H7 (cell line): ENCODE data around the gene ANKRD49. TPM values are rescaled to one million over a fixed set of nuclear protein-coding genes. Genes with fewer than 3 reads are reported as not detected.
A peak's percentile ranks its signal among the peaks of the same experiment; 100 is the strongest.

Source experiments
- DNase-seq: peaks from one replicate; pipeline ENCODE4 v3.0.0; 2012
- H3K27me3 ChIP-seq: 2 replicates; pipeline ENCODE4 v1.6.0; 2011; ENCODE audit warnings: mild to moderate bottlenecking, low read length; ENCODE audit not compliant: control insufficient read depth, insufficient read depth
- H3K36me3 ChIP-seq: replicated peaks from 2 replicates; pipeline ENCODE4 v1.5.1; 2011; ENCODE audit warnings: low read length; ENCODE audit not compliant: control insufficient read depth, insufficient read depth
- H3K4me3 ChIP-seq: 2 replicates; pipeline ENCODE4 v1.5.1; 2011; ENCODE audit warnings: low read depth, mild to moderate bottlenecking, control low read depth, low read length, moderate library complexity; ENCODE audit not compliant: insufficient read depth
- total RNA-seq: library from RNA; depleted of rRNA; stranded (reverse); fragments of >200 nt; shearing (Covaris generic); gene quantifications from 2 replicates; pipeline ENCODE4 v1.2.3, GENCODE V29; 2014; rRNA removed

ANKRD49 gene
- total RNA-seq, 1 experiment from 2014 or later = 10.0 TPM

DNA sequence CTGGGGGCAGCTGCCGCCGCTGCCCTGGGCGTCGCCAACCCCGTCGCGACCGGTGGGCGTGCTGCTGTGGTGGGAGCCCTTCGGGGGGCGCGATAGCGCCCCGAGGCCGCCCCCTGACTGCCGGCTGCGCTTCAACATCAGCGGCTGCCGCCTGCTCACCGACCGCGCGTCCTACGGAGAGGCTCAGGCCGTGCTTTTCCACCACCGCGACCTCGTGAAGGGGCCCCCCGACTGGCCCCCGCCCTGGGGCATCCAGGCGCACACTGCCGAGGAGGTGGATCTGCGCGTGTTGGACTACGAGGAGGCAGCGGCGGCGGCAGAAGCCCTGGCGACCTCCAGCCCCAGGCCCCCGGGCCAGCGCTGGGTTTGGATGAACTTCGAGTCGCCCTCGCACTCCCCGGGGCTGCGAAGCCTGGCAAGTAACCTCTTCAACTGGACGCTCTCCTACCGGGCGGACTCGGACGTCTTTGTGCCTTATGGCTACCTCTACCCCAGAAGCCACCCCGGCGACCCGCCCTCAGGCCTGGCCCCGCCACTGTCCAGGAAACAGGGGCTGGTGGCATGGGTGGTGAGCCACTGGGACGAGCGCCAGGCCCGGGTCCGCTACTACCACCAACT, 51.0 kb downstream of the ANKRD49 start:
- Histone ChIP-seq H3K36me3 (no peaks in the 10 kb centered on the region), H3K4me3 (peak overlapping the region; percentile 72), H3K27me3 (peaks cover 16% of the 10 kb centered on the region)
- peak; percentile 75 for DNase-seq

DNA sequence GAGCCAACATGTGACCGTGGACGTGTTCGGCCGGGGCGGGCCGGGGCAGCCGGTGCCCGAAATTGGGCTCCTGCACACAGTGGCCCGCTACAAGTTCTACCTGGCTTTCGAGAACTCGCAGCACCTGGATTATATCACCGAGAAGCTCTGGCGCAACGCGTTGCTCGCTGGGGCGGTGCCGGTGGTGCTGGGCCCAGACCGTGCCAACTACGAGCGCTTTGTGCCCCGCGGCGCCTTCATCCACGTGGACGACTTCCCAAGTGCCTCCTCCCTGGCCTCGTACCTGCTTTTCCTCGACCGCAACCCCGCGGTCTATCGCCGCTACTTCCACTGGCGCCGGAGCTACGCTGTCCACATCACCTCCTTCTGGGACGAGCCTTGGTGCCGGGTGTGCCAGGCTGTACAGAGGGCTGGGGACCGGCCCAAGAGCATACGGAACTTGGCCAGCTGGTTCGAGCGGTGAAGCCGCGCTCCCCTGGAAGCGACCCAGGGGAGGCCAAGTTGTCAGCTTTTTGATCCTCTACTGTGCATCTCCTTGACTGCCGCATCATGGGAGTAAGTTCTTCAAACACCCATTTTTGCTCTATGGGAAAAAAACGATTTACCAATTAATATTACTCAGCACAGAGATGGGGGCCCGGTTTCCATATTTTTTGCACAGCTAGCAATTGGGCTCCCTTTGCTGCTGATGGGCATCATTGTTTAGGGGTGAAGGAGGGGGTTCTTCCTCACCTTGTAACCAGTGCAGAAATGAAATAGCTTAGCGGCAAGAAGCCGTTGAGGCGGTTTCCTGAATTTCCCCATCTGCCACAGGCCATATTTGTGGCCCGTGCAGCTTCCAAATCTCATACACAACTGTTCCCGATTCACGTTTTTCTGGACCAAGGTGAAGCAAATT, 51.7 kb downstream of the ANKRD49 start:
- peak; percentile 49 for DNase-seq
- Histone ChIP-seq H3K27me3 (peaks cover 16% of the 10 kb centered on the region), H3K4me3 (peak overlapping the region; percentile 72), H3K36me3 (no peaks in the 10 kb centered on the region)

DNA sequence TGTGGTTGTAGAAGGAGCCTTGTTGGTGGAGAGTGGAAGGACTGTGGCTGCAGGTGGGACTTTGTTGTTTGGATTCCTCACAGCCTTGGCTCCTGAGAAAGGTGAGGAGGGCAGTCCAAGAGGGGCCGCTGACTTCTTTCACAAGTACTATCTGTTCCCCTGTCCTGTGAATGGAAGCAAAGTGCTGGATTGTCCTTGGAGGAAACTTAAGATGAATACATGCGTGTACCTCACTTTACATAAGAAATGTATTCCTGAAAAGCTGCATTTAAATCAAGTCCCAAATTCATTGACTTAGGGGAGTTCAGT, 52.3 kb downstream of the ANKRD49 start:
- peak; percentile 34 for DNase-seq
- Histone ChIP-seq H3K4me3 (peak overlapping the region; percentile 72), H3K36me3 (no peaks in the 10 kb centered on the region), H3K27me3 (peaks cover 16% of the 10 kb centered on the region)

DNA sequence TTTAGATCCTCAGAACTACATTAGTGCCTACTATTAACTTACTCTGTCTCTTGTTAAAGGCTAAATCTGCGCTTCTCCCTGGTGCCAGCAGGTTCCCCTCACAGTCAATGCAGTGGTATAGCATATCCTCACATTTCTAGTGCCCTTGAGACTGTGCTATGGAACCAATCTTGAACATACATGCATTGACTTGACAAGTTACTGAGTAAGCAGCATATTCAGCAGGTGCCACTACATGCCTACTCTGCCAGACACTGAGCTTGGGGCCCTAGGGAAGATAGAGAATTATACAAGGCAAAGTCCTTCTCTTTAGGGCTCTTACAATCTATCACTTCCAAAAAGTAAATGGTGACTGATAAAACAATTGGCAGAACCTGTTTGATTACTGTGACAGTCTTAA, 53.1 kb downstream of the ANKRD49 start:
- no peak for DNase-seq
- no peak overlapping the region; the same call in 1 of the 2 replicates for H3K4me3 ChIP-seq
- H3K27me3 ChIP-seq = peaks cover 16% of the 10 kb centered on the region
- H3K36me3 ChIP-seq = no peaks in the 10 kb centered on the region

DNA sequence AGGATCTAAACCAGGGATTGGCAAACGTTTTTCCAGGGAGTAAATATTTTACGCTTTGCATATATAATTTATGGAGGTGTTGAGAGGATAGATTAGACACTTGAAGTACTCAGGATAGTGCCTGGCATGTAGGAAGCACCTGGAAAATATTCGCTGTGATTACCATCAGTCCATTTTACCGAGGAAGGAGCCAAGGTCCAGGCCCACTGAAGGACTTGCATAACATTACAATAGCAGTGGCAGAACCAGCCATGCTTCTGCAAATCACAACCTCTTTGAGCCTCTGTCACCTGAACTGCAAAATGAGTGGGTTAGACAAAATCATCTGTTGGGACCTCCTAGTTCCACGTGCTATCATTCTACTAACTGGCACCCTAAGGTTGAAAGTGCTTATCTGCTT, 55.4 kb downstream of the ANKRD49 start:
- Histone ChIP-seq H3K27me3 (peaks cover 16% of the 10 kb centered on the region), H3K36me3 (no peaks in the 10 kb centered on the region), H3K4me3 (no peak overlapping the region)
- no peak for DNase-seq

Other genes starting within 250 kb of the ANKRD49 start
- not detected in 2 replicates for gene IZUMO1R, start 189.4 kb upstream of the ANKRD49 start, total RNA-seq
- 0.26 and 0.38 TPM in 2 replicates for gene GPR83, start 92.6 kb upstream of the ANKRD49 start, total RNA-seq
- gene MRE11, start 140 bp upstream of the ANKRD49 start, total RNA-seq = 14.8 and 18.5 TPM in 2 replicates
- not detected in 2 replicates for gene C11orf97, start 18.5 kb downstream of the ANKRD49 start, total RNA-seq
- gene FUT4, start 49.9 kb downstream of the ANKRD49 start, total RNA-seq = 7.5 and 8.6 TPM in 2 replicates
- 1.1 and 1.2 TPM in 2 replicates for gene PIWIL4, start 73.4 kb downstream of the ANKRD49 start, total RNA-seq